ENCODE data around the gene POLG. TPM values are rescaled to one million over a fixed set of nuclear protein-coding genes. Genes with fewer than 3 reads are reported as not detected.

The POLG gene
- 116 and 134 TPM in 2 replicates for total RNA-seq

DNA sequence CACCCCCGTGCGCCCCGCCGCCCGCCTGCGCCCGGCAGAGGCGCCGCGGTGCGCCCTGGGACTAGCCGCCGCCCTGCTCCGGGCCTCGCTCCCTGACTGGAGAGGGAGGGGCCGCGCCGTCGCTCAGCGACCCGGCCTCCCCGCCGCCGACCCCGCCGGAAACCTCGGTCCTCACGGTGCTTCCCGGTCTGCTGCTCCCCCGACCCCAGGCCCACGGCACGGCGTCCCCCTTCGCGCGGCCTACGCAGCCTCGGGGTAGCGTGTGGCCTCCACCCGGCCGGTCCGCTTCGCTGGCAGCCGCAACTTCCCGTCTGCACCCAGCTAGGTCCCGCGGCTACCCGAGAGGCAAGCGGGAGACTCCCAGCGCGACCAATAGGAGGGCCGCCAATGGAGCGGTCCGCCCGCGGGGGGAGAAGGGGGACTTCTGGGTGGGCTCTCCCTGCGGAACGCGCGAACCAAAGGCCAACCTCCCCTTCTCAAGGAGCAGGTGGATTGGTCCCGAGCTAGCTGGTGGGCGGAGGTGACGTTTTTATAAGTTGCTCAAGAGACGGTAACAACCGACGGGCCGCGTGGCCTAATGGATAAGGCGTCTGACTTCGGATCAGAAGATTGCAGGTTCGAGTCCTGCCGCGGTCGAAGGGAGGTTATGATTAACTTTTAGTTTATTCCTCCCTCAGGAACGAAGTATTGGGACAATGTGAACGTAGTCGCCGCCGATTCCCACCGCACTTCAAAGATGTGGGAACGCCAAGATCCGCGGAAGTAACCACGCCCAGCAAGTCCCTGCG, at the start of gene POLG:
TSS of gene POLG (minus strand) at position 315 of the 788 bp plus-strand sequence. CDS start 1,070 bp downstream, outside the sequence.
- Mint-ChIP-seq H3K27ac (peak within 1 kb of the TSS; percentile 91), H3K4me3 (peak within 1 kb of the TSS; percentile 85), H3K36me3 (ENCODE audit: low read depth) (peaks cover 30% of the 10 kb centered on the region), H3K4me1 (ENCODE audit: low read depth) (peaks cover 63% of the 10 kb centered on the region), H3K27me3 (ENCODE audit: insufficient read depth) (peaks cover 5% of the 10 kb centered on the region), H3K9me3 (no peaks in the 10 kb centered on the region)
- peak; percentile 99 for DNase-seq (ENCODE audit: low spot score)
- intact Hi-C loops (cut with micrococcal nuclease), result loop anchor here (1.0 to 10.0 kb wide), 12 partner anchors 24 to 1620 kb away; partner anchors contain the start of genes ABHD2, AP3S2, FANCI and HAPLN3

DNA sequence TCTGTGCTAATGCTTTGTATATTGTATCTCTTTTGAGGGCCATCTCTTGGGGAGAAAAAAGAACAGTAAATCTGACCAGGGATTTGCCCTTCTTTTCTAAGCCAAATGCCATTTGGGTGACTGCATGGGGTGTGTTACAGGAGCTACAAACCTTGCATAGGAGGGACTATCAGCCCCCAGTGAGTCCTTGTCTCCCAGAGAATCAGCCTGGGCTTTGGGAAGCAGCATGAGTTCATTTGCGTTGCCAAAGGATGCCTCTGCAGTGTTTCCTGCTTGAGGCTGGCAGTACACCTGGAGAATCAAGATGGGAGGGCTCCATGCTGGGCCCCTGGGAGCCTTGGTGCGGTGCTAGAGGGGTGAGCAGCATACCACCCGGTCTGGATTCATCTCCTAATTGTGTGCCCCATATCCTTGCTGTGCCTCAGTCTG, 49.6 kb upstream of the POLG start:
- DNase-seq (ENCODE audit: low spot score), result no peak
- Mint-ChIP-seq H3K27ac (no peak overlapping the region), H3K4me3 (no peak overlapping the region)

DNA sequence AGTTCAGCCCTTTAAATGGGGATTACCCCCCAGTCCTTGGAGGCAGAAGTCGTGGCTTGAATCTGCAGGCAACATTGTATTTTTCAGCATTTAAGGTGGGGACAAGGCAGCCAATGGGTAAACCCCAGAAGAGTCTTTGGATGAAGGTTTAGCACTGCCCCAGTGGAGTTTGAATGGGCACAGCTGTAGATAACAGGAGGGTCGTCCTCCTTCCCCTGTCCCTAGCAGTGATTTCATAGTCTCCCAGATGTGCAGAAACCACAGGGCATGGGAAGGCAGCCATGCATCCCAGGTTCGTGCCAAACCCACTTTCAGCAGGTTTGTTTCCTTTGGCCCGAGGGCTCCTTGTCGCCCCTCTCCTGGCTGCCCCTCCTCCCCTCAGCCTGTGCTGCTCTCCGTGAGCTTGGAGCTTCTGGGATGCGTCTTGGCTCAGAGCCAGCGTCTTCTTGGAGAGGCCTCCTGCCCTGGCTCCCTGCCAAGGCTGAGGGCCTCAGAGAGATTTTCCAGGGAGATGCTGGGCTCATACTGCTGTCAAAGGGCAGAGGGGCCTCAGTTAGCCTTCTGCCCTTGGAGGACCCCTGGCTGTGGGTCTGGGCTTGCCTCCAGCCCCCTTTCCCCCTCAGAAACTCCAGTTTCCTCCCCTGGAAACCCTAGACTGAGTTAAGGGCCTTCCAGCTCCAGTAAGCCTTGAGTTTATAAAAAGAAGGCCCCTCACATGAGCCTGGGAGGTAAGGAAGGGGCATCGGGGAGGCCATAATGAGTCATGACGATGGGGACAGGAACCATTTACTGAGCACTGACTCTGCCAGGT, 48.9 kb upstream of the POLG start:
- H3K36me3 Mint-ChIP-seq (ENCODE audit: low read depth), result no peaks in the 10 kb centered on the region
- no peaks in the 10 kb centered on the region for H3K4me1 Mint-ChIP-seq (ENCODE audit: low read depth)
- intact Hi-C loops (cut with micrococcal nuclease), result no loop called here
- no peak for DNase-seq (ENCODE audit: low spot score)
- peaks cover 28% of the 10 kb centered on the region for H3K27me3 Mint-ChIP-seq (ENCODE audit: insufficient read depth)
- no peak overlapping the region for H3K27ac Mint-ChIP-seq
- H3K4me3 Mint-ChIP-seq, result no peak overlapping the region
- no peaks in the 10 kb centered on the region for H3K9me3 Mint-ChIP-seq

More for the DNA sequence above, 49.6 kb upstream of the POLG start:
- Mint-ChIP-seq H3K9me3 (no peaks in the 10 kb centered on the region), H3K4me1 (ENCODE audit: low read depth) (no peaks in the 10 kb centered on the region), H3K27me3 (ENCODE audit: insufficient read depth) (peaks cover 29% of the 10 kb centered on the region), H3K36me3 (ENCODE audit: low read depth) (no peaks in the 10 kb centered on the region)
- intact Hi-C loops (cut with micrococcal nuclease), result no loop called here

DNA sequence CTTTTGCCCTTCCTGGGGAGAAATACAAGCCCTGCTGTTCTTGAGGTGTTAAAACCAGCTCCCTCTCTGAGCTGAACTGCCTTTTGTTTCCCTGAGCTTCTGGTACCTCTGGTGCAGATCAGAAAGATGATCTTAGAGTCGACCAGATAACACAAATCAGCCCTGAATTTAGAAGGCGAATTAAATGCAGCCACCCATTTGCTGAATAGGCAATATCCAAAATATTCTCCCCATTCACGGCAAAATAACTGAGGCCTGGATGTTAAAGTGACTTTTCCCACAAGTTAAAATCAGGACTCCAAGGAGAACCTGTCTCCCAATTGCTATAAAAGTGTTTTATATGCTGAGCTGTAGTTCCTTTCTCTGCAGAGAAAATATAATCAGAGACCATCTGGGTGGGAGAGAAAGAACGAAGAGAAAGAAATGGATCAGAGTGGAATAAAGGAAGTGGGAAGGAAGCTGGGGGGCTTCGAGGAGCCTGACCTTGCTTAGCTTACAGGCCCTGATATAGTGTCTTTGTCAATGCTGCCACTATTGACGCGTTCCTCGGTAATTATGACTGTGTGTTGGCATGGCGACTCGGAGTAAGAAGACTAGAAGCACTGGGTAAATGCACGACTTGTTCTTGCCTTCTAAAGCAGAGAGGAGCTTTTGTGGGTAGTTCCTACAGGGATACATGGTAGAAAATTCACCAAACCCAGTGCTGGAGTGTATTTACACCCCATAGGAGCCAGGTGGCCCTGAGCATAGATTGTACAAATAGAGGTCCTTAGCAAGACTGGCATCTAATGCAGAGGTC, 47.5 kb upstream of the POLG start:
- H3K9me3 Mint-ChIP-seq, result no peaks in the 10 kb centered on the region
- H3K27me3 Mint-ChIP-seq (ENCODE audit: insufficient read depth), result peaks cover 32% of the 10 kb centered on the region
- H3K27ac Mint-ChIP-seq, result no peak overlapping the region
- DNase-seq (ENCODE audit: low spot score), result no peak
- H3K4me1 Mint-ChIP-seq (ENCODE audit: low read depth), result no peaks in the 10 kb centered on the region
- H3K36me3 Mint-ChIP-seq (ENCODE audit: low read depth), result no peaks in the 10 kb centered on the region
- intact Hi-C loops (cut with micrococcal nuclease), result no loop called here
- H3K4me3 Mint-ChIP-seq, result no peak overlapping the region

DNA sequence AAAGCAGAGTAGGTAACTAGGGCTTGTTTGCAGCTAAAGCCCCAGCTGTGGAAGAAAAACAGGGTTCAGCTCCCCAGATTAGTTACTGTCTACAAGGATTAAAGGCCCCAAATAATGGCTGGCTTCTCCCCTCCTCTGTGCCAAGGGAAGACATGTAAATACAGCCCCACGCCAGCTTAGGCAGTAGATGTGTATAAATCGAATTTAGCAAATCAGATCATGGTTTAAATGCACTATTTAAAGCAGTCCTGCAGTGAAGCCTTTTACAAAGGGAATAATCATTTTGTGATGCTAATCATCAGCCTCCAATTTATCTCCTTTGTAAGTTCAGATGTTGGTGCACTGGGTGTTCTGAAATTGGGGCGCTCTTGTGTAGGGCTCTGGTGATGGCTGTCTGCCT, 46.7 kb upstream of the POLG start:
- DNase-seq (ENCODE audit: low spot score), result no peak
- Mint-ChIP-seq H3K4me3 (no peak overlapping the region), H3K36me3 (ENCODE audit: low read depth) (no peaks in the 10 kb centered on the region), H3K9me3 (no peaks in the 10 kb centered on the region), H3K27ac (no peak overlapping the region), H3K27me3 (ENCODE audit: insufficient read depth) (peaks cover 40% of the 10 kb centered on the region), H3K4me1 (ENCODE audit: low read depth) (no peaks in the 10 kb centered on the region)
- intact Hi-C loops (cut with micrococcal nuclease), result no loop called here

DNA sequence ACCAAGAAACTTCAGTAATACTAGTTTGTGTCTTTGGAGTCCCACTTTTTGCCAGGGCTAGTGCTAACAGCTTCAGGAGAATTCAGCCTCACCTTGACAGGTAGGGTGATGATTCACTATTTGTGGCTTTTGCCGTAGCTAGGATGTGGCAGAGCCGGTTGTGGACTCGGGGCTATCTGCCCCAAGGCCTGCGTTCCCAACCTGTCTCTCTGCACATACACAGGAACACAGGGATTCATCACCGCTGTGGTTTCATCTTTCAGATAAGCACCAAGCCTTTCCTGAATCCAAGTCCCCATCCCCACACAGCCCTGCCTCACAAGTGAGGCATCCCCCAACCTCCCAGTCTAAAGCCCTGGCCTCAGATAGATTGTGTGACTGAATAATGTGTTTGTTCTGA, 45.2 kb upstream of the POLG start:
- Mint-ChIP-seq H3K27me3 (ENCODE audit: insufficient read depth) (peaks cover 53% of the 10 kb centered on the region), H3K4me1 (ENCODE audit: low read depth) (no peaks in the 10 kb centered on the region), H3K27ac (no peak overlapping the region), H3K36me3 (ENCODE audit: low read depth) (no peaks in the 10 kb centered on the region), H3K4me3 (no peak overlapping the region), H3K9me3 (no peaks in the 10 kb centered on the region)
- intact Hi-C loops (cut with micrococcal nuclease), result no loop called here
- no peak for DNase-seq (ENCODE audit: low spot score)

DNA sequence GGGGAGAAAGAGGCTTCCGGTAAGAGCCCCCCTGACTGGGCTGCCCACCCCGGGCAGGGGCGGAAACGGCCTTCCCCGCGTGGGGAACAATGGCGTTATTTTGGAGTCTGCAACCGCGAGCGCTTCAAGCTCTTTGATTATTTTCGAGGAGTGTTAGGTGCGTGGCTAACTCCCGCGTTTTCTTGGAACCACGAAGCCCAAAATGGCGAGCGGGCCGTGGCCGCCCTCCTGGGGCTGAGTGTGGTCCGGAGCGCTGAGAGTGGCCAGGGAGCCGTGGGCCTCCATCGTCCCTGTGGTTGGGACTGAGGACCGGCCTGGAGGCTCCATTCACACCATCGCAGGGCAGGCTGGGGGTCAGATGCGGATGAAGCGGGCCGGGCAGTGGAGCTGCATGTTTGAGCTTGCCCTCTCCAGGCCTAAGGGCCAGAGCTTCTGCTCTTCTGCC, 44.6 kb upstream of the POLG start:
- Mint-ChIP-seq H3K27me3 (ENCODE audit: insufficient read depth) (peaks cover 59% of the 10 kb centered on the region), H3K9me3 (no peaks in the 10 kb centered on the region), H3K4me3 (no peak overlapping the region), H3K27ac (no peak overlapping the region), H3K36me3 (ENCODE audit: low read depth) (no peaks in the 10 kb centered on the region), H3K4me1 (ENCODE audit: low read depth) (no peaks in the 10 kb centered on the region)
- no peak for DNase-seq (ENCODE audit: low spot score)
- intact Hi-C loops (cut with micrococcal nuclease), result no loop called here

DNA sequence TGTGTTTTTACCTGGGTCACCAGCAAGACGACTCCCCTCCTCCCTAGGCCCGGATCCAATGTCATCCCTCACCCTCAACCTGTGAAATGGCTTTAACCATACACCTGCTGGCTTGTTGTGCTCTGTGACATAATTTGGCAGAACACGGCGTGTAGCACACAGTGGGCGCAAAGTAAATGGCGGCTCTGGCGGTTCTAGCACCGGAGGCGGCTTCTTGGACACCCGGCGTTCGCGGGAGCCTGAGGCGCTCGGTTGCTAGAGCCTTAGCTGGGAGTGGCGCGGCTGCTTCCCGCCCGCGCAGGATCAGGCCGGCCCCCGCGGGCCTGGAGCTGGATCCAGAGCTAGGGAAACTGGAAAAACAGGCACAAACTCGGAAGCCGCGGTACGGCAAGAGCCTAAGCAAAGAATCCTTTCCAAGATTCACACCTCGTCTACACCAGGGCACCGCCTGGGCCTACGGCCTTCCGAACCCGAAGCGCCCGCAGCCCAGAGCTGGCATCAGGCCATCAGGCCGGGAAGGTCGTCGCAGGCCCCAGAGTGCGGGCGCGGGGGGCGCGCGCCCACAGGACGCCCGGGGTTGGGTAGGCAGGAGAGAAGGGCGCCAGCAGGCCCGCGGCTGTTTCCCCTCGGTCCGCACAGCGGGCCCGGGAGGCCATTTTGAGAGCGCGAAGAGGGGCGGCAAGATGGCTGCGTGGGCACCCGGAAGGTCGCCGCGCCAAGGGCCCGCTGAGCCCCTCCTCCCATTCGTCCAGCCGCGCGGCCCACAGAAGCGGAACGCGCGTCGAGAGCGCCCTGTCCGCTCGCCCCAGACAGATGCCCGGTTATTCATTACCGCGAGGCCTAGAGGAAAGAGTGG, 43.9 kb upstream of the POLG start:
- intact Hi-C loops (cut with micrococcal nuclease), result no loop called here
- H3K27ac Mint-ChIP-seq, result peak overlapping the region; percentile 42
- no peak for DNase-seq (ENCODE audit: low spot score)
- peaks cover 66% of the 10 kb centered on the region for H3K27me3 Mint-ChIP-seq (ENCODE audit: insufficient read depth)
- no peaks in the 10 kb centered on the region for H3K4me1 Mint-ChIP-seq (ENCODE audit: low read depth)
- no peak overlapping the region for H3K4me3 Mint-ChIP-seq
- no peaks in the 10 kb centered on the region for H3K36me3 Mint-ChIP-seq (ENCODE audit: low read depth)
- no peaks in the 10 kb centered on the region for H3K9me3 Mint-ChIP-seq

DNA sequence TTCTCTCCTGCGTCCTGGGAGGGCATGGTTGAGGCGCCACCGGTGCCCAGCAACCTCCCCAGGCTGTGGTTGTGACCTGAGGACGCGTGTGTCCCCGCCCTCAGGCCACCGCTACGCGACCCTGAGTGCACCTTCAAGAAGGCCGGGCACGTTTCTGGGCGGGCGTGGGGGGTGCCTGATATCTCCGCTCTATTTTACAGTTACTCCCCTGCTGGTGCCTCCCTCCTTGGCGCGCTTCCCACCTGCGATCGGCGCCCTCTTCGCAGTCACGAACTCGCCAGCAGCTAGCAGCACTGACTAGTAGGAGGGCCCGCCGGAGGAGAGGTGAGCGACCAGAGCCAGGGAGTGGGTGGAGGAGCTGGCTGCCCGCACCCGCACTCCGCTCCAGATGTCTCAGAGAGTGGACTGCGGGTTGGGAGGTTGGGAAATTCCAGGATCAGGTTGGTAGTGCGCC, 43.2 kb upstream of the POLG start:
- intact Hi-C loops (cut with micrococcal nuclease), result no loop called here
- Mint-ChIP-seq H3K9me3 (no peaks in the 10 kb centered on the region), H3K4me1 (ENCODE audit: low read depth) (no peaks in the 10 kb centered on the region), H3K27me3 (ENCODE audit: insufficient read depth) (peaks cover 66% of the 10 kb centered on the region), H3K27ac (no peak overlapping the region), H3K36me3 (ENCODE audit: low read depth) (no peaks in the 10 kb centered on the region), H3K4me3 (no peak overlapping the region)
- DNase-seq (ENCODE audit: low spot score), result no peak

DNA sequence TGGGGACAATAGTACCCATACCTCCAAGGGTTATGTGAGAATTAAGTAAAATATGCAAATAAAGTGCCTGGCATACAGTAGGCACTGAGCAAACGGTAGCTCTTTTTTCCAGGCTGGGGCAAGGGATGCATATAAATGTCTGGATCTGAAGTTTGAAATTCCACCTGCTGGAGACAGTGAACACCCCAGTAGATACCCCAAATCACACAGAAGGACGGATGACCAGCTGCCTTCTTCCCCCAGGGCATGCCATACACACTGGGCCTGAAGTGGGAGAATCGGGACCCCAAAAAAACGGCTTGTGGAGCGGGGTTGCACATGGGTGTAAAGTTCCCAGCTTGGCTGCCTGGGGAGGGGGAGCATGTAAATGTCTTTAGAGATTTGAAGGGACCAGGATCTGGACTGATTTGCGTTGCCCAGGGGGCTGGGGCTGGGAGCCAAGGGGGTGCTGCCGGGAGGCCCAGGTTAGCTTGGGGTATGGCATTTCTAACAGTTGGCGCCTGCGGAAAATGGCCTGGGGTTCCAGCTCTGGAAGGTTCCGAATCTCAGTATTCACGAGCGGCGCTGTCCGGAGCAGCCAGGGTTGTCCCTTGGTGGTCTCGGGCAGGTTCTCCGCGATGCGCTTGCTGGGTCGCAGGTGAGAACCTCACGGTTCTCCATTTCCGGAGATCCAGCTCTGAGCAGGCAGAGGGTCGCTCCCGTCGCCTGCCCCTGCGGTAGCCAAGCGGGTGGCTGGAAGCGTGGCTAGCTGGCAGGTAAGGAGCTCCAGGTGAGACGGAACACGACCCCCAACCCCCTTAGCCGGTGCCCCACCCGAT, 42.6 kb upstream of the POLG start:
- no peaks in the 10 kb centered on the region for H3K9me3 Mint-ChIP-seq

DNA sequence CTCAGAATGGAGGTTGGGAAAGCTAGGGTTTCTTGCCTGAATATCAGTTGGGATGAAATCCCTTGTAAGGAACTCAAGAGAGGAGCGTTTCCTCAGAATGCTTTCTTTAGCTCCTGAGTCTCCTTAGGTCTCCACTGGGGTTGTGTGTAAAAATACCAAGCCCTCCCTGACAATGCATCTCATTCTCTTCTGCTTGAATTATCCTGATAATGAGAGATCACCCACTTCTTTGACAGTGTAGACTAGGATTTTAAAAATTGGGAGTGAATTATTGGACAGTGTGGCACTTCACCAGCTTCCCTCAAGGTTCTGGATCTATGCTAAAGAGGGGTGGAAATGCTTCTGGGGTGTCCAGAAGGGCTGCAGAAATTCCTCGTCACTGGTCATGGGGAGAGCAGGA, 41.8 kb upstream of the POLG start:
- Mint-ChIP-seq H3K9me3 (no peaks in the 10 kb centered on the region), H3K4me1 (ENCODE audit: low read depth) (no peaks in the 10 kb centered on the region), H3K36me3 (ENCODE audit: low read depth) (no peaks in the 10 kb centered on the region), H3K27ac (no peak overlapping the region), H3K4me3 (no peak overlapping the region), H3K27me3 (ENCODE audit: insufficient read depth) (peaks cover 70% of the 10 kb centered on the region)
- intact Hi-C loops (cut with micrococcal nuclease), result no loop called here
- no peak for DNase-seq (ENCODE audit: low spot score)

More for the DNA sequence above, 42.6 kb upstream of the POLG start:
- no peak for DNase-seq (ENCODE audit: low spot score)
- no peaks in the 10 kb centered on the region for H3K36me3 Mint-ChIP-seq (ENCODE audit: low read depth)
- H3K4me3 Mint-ChIP-seq, result no peak overlapping the region
- peak overlapping the region; percentile 9 for H3K27ac Mint-ChIP-seq
- H3K27me3 Mint-ChIP-seq (ENCODE audit: insufficient read depth), result peaks cover 66% of the 10 kb centered on the region
- no peaks in the 10 kb centered on the region for H3K4me1 Mint-ChIP-seq (ENCODE audit: low read depth)
- intact Hi-C loops (cut with micrococcal nuclease), result no loop called here
